BLaER1 treated with 17β-estradiol and CSF1 and Interleukin-3, amounts not matched to agents 10 nM and 100 nM (cell line): Measurements from ENCODE around the gene SUN5.
"Not testable (repeated sequence)": the region's sequence is repeated elsewhere in the genome, so short reads cannot be mapped to it uniquely, and the experiment has no call there.

ENCODE experiments used
- H3K27ac ChIP-seq, 11 experiments: shearing (Covaris generic); formaldehyde crosslinking; 2 replicates each; pipeline ENCODE4 v1.8.1; 2022
- H3K27me3 ChIP-seq, 11 experiments: shearing (Covaris generic); formaldehyde crosslinking; 2 replicates each; pipeline ENCODE4 v1.8.1; 2022
- H3K36me3 ChIP-seq, 11 experiments: shearing (Covaris generic); formaldehyde crosslinking; 2 replicates each; pipeline ENCODE4 v1.8.1; 2022
- H3K4me1 ChIP-seq, 10 experiments: shearing (Covaris generic); formaldehyde crosslinking; 2 replicates each; pipeline ENCODE4 v1.8.1; 2022
- H3K4me2 ChIP-seq, 11 experiments: shearing (Covaris generic); formaldehyde crosslinking; 2 replicates each; pipeline ENCODE4 v1.8.1; 2022
- H3K4me3 ChIP-seq, 10 experiments: shearing (Covaris generic); formaldehyde crosslinking; 2 replicates each; pipeline ENCODE4 v1.8.1; 2022
- H3K9ac ChIP-seq, 11 experiments: shearing (Covaris generic); formaldehyde crosslinking; 2 replicates each; pipeline ENCODE4 v1.8.1; 2022
- H3K9me3 ChIP-seq, 11 experiments: shearing (Covaris generic); formaldehyde crosslinking; replicated peaks in 1 of 11; 2 replicates each; pipeline ENCODE4 v1.8.1; 2022
- H4K20me1 ChIP-seq, 11 experiments: shearing (Covaris generic); formaldehyde crosslinking; 2 replicates each; pipeline ENCODE4 v1.8.1; 2022
- Cebpa-rat ChIP-seq, 11 experiments: shearing (Covaris generic); IDR thresholded peaks; 2 replicates each; pipeline ENCODE4 v1.8.1; 2022

The SUN5 gene

GRCh38 chr20:33004141-33004751, at the start of gene SUN5:
SUN5 (minus strand) TSS chr20:33004433; CDS start chr20:33004340, 93 bp downstream.
- TF ChIP-seq Cebpa-rat (IDR thresholded peaks at IDR 0.05) = no peak
- Histone ChIP-seq H3K4me3 (no peak within 1 kb of the TSS), H3K9me3 (peaks cover 0 to 9% (median 5%) of the 10 kb centered on the region in 11 experiments; a peak in 5 of 22 replicates), H3K27me3 (no peaks in the 10 kb centered on the region), H4K20me1 (no peaks in the 10 kb centered on the region), H3K27ac (no peak within 1 kb of the TSS), H3K4me2 (no peak within 1 kb of the TSS), H3K9ac (no peak within 1 kb of the TSS), H3K36me3 (no peaks in the 10 kb centered on the region), H3K4me1 (peaks cover 14 to 21% (median 17%) of the 10 kb centered on the region in 10 experiments)

GRCh38 chr20:33053291-33054106, 49.3 kb upstream of the SUN5 start, which contains the start of gene BPIFB3:
BPIFB3 (plus strand) TSS chr20:33053903; CDS start chr20:33055436, 1,533 bp downstream.
- no peak for TF ChIP-seq Cebpa-rat (IDR thresholded peaks at IDR 0.05)
- Histone ChIP-seq H4K20me1 (no peaks in the 10 kb centered on the region; a peak in 1 of 22 replicates), H3K9ac (peak within 1 kb of the TSS in 1 of 11 experiments; percentile 16; a peak in 1 of 22 replicates), H3K4me3 (no peak within 1 kb of the TSS), H3K4me2 (peak within 1 kb of the TSS in 3 of 11 experiments; percentile 32 to 58 (median 55); a peak in 6 of 22 replicates), H3K9me3 (no peaks in the 10 kb centered on the region), H3K27me3 (no peaks in the 10 kb centered on the region), H3K27ac (no peak within 1 kb of the TSS), H3K36me3 (no peaks in the 10 kb centered on the region), H3K4me1 (peaks cover 0 to 23% (median 15%) of the 10 kb centered on the region in 10 experiments; a peak in 14 of 20 replicates)

DNA sequence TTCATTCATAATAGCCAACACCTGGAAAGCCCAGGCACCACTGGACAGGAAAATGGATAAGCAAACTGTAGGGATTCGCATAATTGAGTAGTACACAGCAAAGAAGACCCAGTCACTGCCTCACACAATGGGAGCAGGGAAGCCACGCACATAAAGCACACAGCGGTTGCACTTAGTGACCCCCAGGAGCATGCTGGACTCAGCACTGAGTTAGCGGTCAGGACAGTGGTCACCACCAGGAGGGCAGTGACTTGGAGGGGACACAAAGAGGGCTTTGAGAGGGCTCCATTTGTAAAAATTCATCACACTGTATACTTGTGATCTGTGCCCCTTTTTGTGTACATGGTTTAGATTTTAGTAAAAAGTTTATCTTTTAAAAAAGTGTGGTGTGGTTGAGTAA, 47.1 kb upstream of the SUN5 start:
- TF ChIP-seq Cebpa-rat (IDR thresholded peaks at IDR 0.05) = no peak
- Histone ChIP-seq H3K9ac (no peak overlapping the region), H3K4me2 (no peak overlapping the region)

GRCh38 chr20:33046412-33046811, 42.2 kb upstream of the SUN5 start:
- no peaks in the 10 kb centered on the region; a peak in 1 of 22 replicates for H3K36me3 ChIP-seq
- no peak overlapping the region for H3K27ac ChIP-seq
- H3K4me3 ChIP-seq = no peak overlapping the region
- no peak overlapping the region for H3K4me2 ChIP-seq
- no peak for TF ChIP-seq Cebpa-rat (IDR thresholded peaks at IDR 0.05)
- no peaks in the 10 kb centered on the region for H4K20me1 ChIP-seq
- H3K27me3 ChIP-seq = no peaks in the 10 kb centered on the region
- H3K9me3 ChIP-seq = peaks cover 35 to 47% (median 41%) of the 10 kb centered on the region in 11 experiments
- H3K4me1 ChIP-seq = no peaks in the 10 kb centered on the region
- no peak overlapping the region for H3K9ac ChIP-seq

More for the DNA sequence above, 47.1 kb upstream of the SUN5 start:
- Histone ChIP-seq H3K27ac (no peak overlapping the region), H3K4me1 (peaks cover 0 to 23% (median 15%) of the 10 kb centered on the region in 10 experiments; a peak in 14 of 20 replicates), H3K36me3 (no peaks in the 10 kb centered on the region), H4K20me1 (no peaks in the 10 kb centered on the region; a peak in 1 of 22 replicates), H3K4me3 (no peak overlapping the region), H3K9me3 (peaks cover 9 to 16% (median 13%) of the 10 kb centered on the region in 11 experiments), H3K27me3 (no peaks in the 10 kb centered on the region)

- not testable (repeated sequence) for H4K20me1 ChIP-seq, H3K27me3 ChIP-seq, H3K9ac ChIP-seq, H3K4me2 ChIP-seq, H3K36me3 ChIP-seq, H3K27ac ChIP-seq, H3K4me1 ChIP-seq, H3K4me3 ChIP-seq
- peaks cover 35 to 47% (median 41%) of the 10 kb centered on the region in 11 experiments for H3K9me3 ChIP-seq
Measured at GRCh38 chr20:33045129-33045721, 41.0 kb upstream of the SUN5 start.

GRCh38 chr20:33043731-33044181, 39.5 kb upstream of the SUN5 start:
- H3K27ac ChIP-seq = no peak overlapping the region
- H3K9ac ChIP-seq = no peak overlapping the region
- H3K27me3 ChIP-seq = no peaks in the 10 kb centered on the region
- no peaks in the 10 kb centered on the region; a peak in 1 of 22 replicates for H3K36me3 ChIP-seq
- no peak overlapping the region for H3K4me2 ChIP-seq
- no peak overlapping the region for H3K4me3 ChIP-seq
- peaks cover 35 to 47% (median 41%) of the 10 kb centered on the region in 11 experiments for H3K9me3 ChIP-seq
- H3K4me1 ChIP-seq = no peaks in the 10 kb centered on the region
- H4K20me1 ChIP-seq = no peaks in the 10 kb centered on the region
- TF ChIP-seq Cebpa-rat (IDR thresholded peaks at IDR 0.05) = no peak

DNA sequence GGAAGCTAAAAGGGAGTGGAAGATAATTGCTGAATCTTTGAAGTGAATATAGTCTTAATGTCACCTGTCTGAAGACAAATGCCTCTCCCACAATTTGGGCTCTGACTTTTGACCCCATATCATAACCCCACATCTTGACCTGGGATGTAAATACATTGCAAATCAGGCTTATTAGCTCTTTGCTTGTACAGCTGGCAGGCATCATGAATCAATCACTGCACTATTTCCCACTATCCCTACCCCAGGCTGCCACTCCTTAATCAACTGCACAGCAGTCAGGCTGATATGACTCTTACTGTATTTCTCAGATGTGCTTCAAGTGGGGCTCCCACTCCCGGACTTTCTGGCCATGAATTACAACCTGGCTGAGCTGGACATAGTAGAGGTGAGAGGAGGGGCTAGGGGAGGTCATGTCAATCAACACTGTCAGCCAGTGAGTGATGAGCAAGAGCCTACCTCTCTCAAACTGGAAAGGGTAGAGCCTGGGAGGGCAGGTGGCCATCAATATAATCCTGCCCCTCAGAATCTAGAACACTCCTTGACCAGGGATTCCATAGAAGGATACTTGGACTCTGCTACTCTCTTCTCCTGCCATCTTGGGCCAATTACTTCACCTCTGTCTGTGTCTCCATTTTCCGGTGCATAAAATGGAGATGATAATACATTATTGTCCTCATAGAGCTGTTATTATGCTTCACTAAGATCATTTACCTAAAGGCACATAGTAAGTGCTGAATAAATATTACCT, 38.9 kb upstream of the SUN5 start:
- no peak for TF ChIP-seq Cebpa-rat (IDR thresholded peaks at IDR 0.05)

DNA sequence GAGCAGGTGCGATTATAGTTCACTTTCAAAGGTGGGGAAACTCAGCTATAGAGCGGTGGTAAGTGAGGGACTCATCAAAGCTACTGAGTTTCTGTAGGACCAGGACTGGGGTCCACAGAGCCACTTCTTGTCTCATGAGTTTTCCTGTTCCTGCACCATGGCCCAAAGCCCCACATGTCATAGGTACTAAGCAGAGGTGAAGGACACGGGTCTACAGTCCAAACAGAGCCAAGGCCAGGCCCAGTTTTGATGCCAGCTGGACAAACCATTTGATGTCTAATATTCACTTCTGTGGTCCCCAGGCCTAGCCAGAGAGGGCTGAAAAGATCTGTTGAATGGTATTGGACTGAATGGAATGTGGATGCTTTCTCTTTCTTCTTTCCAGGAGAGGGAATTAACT, 38.2 kb upstream of the SUN5 start:
- H3K27ac ChIP-seq = no peak overlapping the region
- H3K4me3 ChIP-seq = no peak overlapping the region
- H3K4me1 ChIP-seq = no peaks in the 10 kb centered on the region
- no peaks in the 10 kb centered on the region for H3K27me3 ChIP-seq
- H3K4me2 ChIP-seq = no peak overlapping the region
- TF ChIP-seq Cebpa-rat (IDR thresholded peaks at IDR 0.05) = no peak
- H4K20me1 ChIP-seq = no peaks in the 10 kb centered on the region
- peaks cover 32 to 42% (median 36%) of the 10 kb centered on the region in 11 experiments for H3K9me3 ChIP-seq
- H3K36me3 ChIP-seq = no peaks in the 10 kb centered on the region; a peak in 1 of 22 replicates
- no peak overlapping the region for H3K9ac ChIP-seq

More for the DNA sequence above, 38.9 kb upstream of the SUN5 start:
- no peak overlapping the region for H3K4me2 ChIP-seq
- H3K4me1 ChIP-seq = no peaks in the 10 kb centered on the region
- no peaks in the 10 kb centered on the region for H4K20me1 ChIP-seq
- no peaks in the 10 kb centered on the region for H3K27me3 ChIP-seq
- H3K27ac ChIP-seq = no peak overlapping the region
- no peak overlapping the region for H3K9ac ChIP-seq
- peaks cover 35 to 47% (median 41%) of the 10 kb centered on the region in 11 experiments for H3K9me3 ChIP-seq
- H3K4me3 ChIP-seq = no peak overlapping the region
- H3K36me3 ChIP-seq = no peaks in the 10 kb centered on the region; a peak in 1 of 22 replicates
